K562 (cell line): Measurements from ENCODE around the gene TMEM161B. TPM values are rescaled to one million over a fixed set of nuclear protein-coding genes. Genes with fewer than 3 reads are reported as not detected.

ENCODE experiments used
- ATAC-seq: fragments of 200-7000 bp; cut with Tn5 transposase; 3 replicates; pipeline ENCODE4 v1.9.1; 2020; ENCODE audit warnings: moderate library complexity
- BruUV-seq: library from RNA; stranded (reverse); fragments of 400-500 nt; replicated peaks from 2 replicates; lab custom pipeline; 2021; lab: Mats Ljungman, UMichigan
- CTCF ChIA-PET: fragments of 300-600 bp; formaldehyde crosslinking; extraction: SDS; loops from one replicate; lab custom pipeline; 2021; ENCODE audit warnings: low intra/inter-chr PET ratio; lab: Yijun Ruan, JAX
- POLR2A ChIA-PET: fragments of 300-600, 350-650 bp; sonication (Branson Sonifier 250); formaldehyde crosslinking; extraction: SDS; loops from one replicate; lab custom pipeline; 2021; ENCODE audit warnings: antibody characterized with exemption, inconsistent platforms; lab: Yijun Ruan, JAX
- DNase-seq, 4 experiments: peaks; one replicate each; pipeline versions ENCODE4 v3.0.0 to v3.0.0-alpha.2; 2011 to 2018; ENCODE audit warnings: low spot score in 3 of 4, mixed read lengths in 3 of 4; ENCODE audit errors: extremely low read depth in 1 of 4
- FAIRE-seq: peaks from 2 replicates; lab custom pipeline; 2011; peaks lifted over from hg19 to GRCh38; lab: Jason Lieb, UNC
- H2AFZ ChIP-seq: 2 replicates; pipeline ENCODE4 v1.6.0; 2011; ENCODE audit warnings: low read depth, low read length, control low read depth, inconsistent platforms
- H3K27ac ChIP-seq: fragments of 200-600 bp; 3 replicates; pipeline ENCODE4 v1.8.0; 2011; ENCODE audit warnings: low read depth, mild to moderate bottlenecking, control low read depth, inconsistent platforms, low read length, moderate library complexity, mixed read lengths; ENCODE audit errors: extremely low read depth
- H3K27me3 ChIP-seq, 2 experiments: fragments of 300-600 bp in 1 of 2; 2 replicates in 1 of 2; 3 replicates in 1 of 2; pipeline versions ENCODE4 v1.6.0 to v1.8.0; 2011; ENCODE audit warnings: inconsistent platforms in 2 of 2, low read length in 2 of 2, mild to moderate bottlenecking in 1 of 2, mixed read lengths in 1 of 2, moderate library complexity in 1 of 2; ENCODE audit not compliant: control insufficient read depth in 2 of 2, insufficient read depth in 2 of 2
- H3K36me3 ChIP-seq: fragments of 300-600 bp; 3 replicates; pipeline ENCODE4 v1.8.0; 2011; ENCODE audit warnings: mild to moderate bottlenecking, low read length, inconsistent platforms; ENCODE audit not compliant: control insufficient read depth, insufficient read depth
- H3K4me1 ChIP-seq, 2 experiments: fragments of 200-600 bp in 1 of 2; replicated peaks in 1 of 2; 2 replicates in 1 of 2; 3 replicates in 1 of 2; pipeline versions ENCODE4 v1.5.1 to v1.8.0; 2011; ENCODE audit warnings: inconsistent platforms in 2 of 2, low read length in 2 of 2, mild to moderate bottlenecking in 1 of 2, mixed read lengths in 1 of 2, moderate library complexity in 1 of 2; ENCODE audit not compliant: control insufficient read depth in 2 of 2, insufficient read depth in 2 of 2
- H3K4me2 ChIP-seq: 2 replicates; pipeline ENCODE4 v1.6.1; 2011; ENCODE audit warnings: low read length, control low read depth, inconsistent platforms, mixed read lengths; ENCODE audit not compliant: insufficient read depth
- H3K4me3 ChIP-seq: fragments of 200-600 bp; sonication (generic), shearing (Covaris generic); 2 replicates; pipeline ENCODE4 v1.5.1; 2016; ENCODE audit warnings: control low read depth, inconsistent platforms
- H3K79me2 ChIP-seq: fragments of 200-600 bp; 3 replicates; pipeline ENCODE4 v1.8.0; 2011; ENCODE audit warnings: low read length, inconsistent platforms; ENCODE audit not compliant: control insufficient read depth, insufficient read depth
- H3K9ac ChIP-seq, 2 experiments: 2 replicates each; pipeline versions ENCODE4 v1.6.0 to v1.6.1; 2011; ENCODE audit warnings: low read depth in 2 of 2, low read length in 2 of 2, control low read depth in 1 of 2, inconsistent platforms in 1 of 2, mild to moderate bottlenecking in 1 of 2, mixed read lengths in 1 of 2; ENCODE audit not compliant: insufficient read depth in 1 of 2
- H3K9me1 ChIP-seq: one replicate; pipeline ENCODE4 v1.6.0; 2011; ENCODE audit warnings: inconsistent platforms, mild to moderate bottlenecking, low read length, moderate library complexity; ENCODE audit not compliant: control insufficient read depth, insufficient read depth
- H3K9me3 ChIP-seq: replicated peaks from 2 replicates; pipeline ENCODE4 v1.5.1; 2011; ENCODE audit warnings: low read depth, low read length, inconsistent platforms; ENCODE audit not compliant: control insufficient read depth, insufficient read depth
- H4K20me1 ChIP-seq: replicated peaks from 2 replicates; pipeline ENCODE4 v1.6.1; 2011; ENCODE audit warnings: low read length, inconsistent platforms, mixed read lengths; ENCODE audit not compliant: control insufficient read depth, insufficient read depth
- CREM ChIP-seq: IDR thresholded peaks from 2 replicates; pipeline ENCODE4 v1.6.1; 2014; ENCODE audit warnings: antibody characterized with exemption, low read depth
- CXXC5 ChIP-seq: fragments of 250-450 bp; sonication (Bioruptor Pico); IDR thresholded peaks from 2 replicates; pipeline ENCODE4 v1.8.0; 2022; ENCODE audit warnings: inconsistent platforms, mild to moderate bottlenecking, moderate library complexity
- ETS2 ChIP-seq: IDR thresholded peaks from 2 replicates; pipeline ENCODE4 v1.6.1; 2016; ENCODE audit warnings: borderline replicate concordance, missing genetic modification characterization, mild to moderate bottlenecking, moderate library complexity, missing compliant biosample characterization; ENCODE audit not compliant: poor library complexity, severe bottlenecking
- HOXB6 ChIP-seq: fragments of 250-450 bp; sonication (Bioruptor Pico); IDR thresholded peaks from 2 replicates; pipeline ENCODE4 v1.5.1; 2022; ENCODE audit warnings: mild to moderate bottlenecking, borderline replicate concordance
- HSF4 ChIP-seq: fragments of 250-450 bp; sonication (Bioruptor Pico); IDR thresholded peaks from 2 replicates; pipeline ENCODE4 v2.1.2; 2022; ENCODE audit warnings: mild to moderate bottlenecking, moderate library complexity, borderline replicate concordance
- STAT5B ChIP-seq: fragments of 250-450 bp; sonication (Bioruptor Pico); IDR thresholded peaks from 2 replicates; pipeline ENCODE4 v1.8.0; 2021; ENCODE audit warnings: mild to moderate bottlenecking, inconsistent platforms
- TFAM ChIP-seq: fragments of 250-450 bp; sonication (Bioruptor Pico); conservative IDR thresholded peaks from 2 replicates; pipeline ENCODE4 v1.5.0; 2021; ENCODE audit warnings: mild to moderate bottlenecking, moderate library complexity
- U2AF2 ChIP-seq: fragments of 200-400 bp; formaldehyde crosslinking; optimal IDR thresholded peaks from 2 replicates; pipeline ENCODE3; 2017; ENCODE audit warnings: low read depth, mild to moderate bottlenecking, low read length
- WHSC1 ChIP-seq: IDR thresholded peaks from one replicate; pipeline ENCODE4 v1.6.1; 2012; ENCODE audit warnings: low read length, control low read depth, inconsistent platforms
- ZNF274 ChIP-seq: IDR thresholded peaks from 2 replicates; pipeline ENCODE4 v1.6.1; 2011; ENCODE audit warnings: low read depth, mild to moderate bottlenecking, low read length, moderate library complexity, borderline replicate concordance
- ZNF395 ChIP-seq: fragments of 200-800 bp; sonication (Bioruptor generic); IDR thresholded peaks from 2 replicates; pipeline ENCODE4 v1.6.1; 2017; ENCODE audit warnings: missing genetic modification characterization, missing compliant biosample characterization
- WGBS: fragments of 100-300 bp; shearing (Covaris generic); methylation state at CpG from one replicate; pipeline ENCODE4 v1.1.6; 2016; ENCODE audit warnings: low coverage, mixed read lengths; ENCODE audit not compliant: insufficient coverage; ENCODE audit errors: missing lambda C conversion rate; 5-methylcytosine and 5-hydroxymethylcytosine counted together
- in situ Hi-C: fragments of 300-500 bp; cut with MboI; formaldehyde crosslinking; loops from 4 replicates; pipeline ENCODE4 v1.15.0; 2018; ENCODE audit warnings: inconsistent platforms, mixed read lengths
- intact Hi-C: fragments of 100-400 bp; cut with micrococcal nuclease; formaldehyde crosslinking; loops from 2 replicates; pipeline ENCODE4 v1.14.2; 2022
- polyA plus RNA-seq, 8 experiments: library from polyadenylated mRNA; depleted of rRNA in 4 of 8; stranded (reverse) in 5 of 8; unstranded in 3 of 8; fragments of >200 nt; fragmentation: Nextera tagmentation in 2 of 8; fragmentation: Illumina TruSeq in 1 of 8; extraction: Ambion mirVana in 2 of 8; extraction: Trizol in 1 of 8; gene quantifications; 2 replicates each; pipeline versions ENCODE4 v1.2.1 to v1.2.3, GENCODE V29; 2011 to 2014; ENCODE audit warnings: inconsistent platforms in 1 of 8, missing spikeins in 1 of 8
- total RNA-seq, 7 experiments: library from RNA; depleted of rRNA in 6 of 7; stranded (reverse); fragments of >200 nt in 6 of 7; fragmentation: Illumina TruSeq in 2 of 7; extraction: Trizol in 2 of 7; gene quantifications; 2 replicates each; pipeline versions ENCODE4 v1.2.1 to v1.2.3, GENCODE V29; 2011 to 2021; ENCODE audit warnings: low replicate concordance in 1 of 7

TMEM161B gene
- total and polyA plus RNA-seq, 9 of the 15 experiments (the other 6 are each of a cell fraction or from before 2014, with no cell fraction given) = 18.9 to 57.1 (median 40.6) TPM

- Histone ChIP-seq H3K4me3 (no peak overlapping the region), H3K9me3 (no peaks in the 10 kb centered on the region), H3K27me3 (no peaks in the 10 kb centered on the region), H3K79me2 (peaks cover 55% of the 10 kb centered on the region), H3K27ac (no peak overlapping the region), H3K4me2 (no peak overlapping the region), H3K36me3 (peaks cover 65% of the 10 kb centered on the region), H3K4me1 (no peaks in the 10 kb centered on the region; a peak in 1 of 5 replicates), H4K20me1 (no peaks in the 10 kb centered on the region), H3K9ac (no peak overlapping the region), H2AFZ (no peak overlapping the region), H3K9me1 (no peaks in the 10 kb centered on the region)
- no TSS peak for BruUV-seq
- DNase-seq = no peak
- no peak for FAIRE-seq
- WGBS = 91% methylated on average over 4 of the region's 4 CpGs
- ChIA-PET POLR2A (interaction anchor here (0.9 to 1.0 kb wide), 2 partner anchors 16 to 24 kb away, joined by 3 to 4 read pairs; no protein-coding TSS in a partner anchor), CTCF (no interaction called here)
- TF ChIP-seq WHSC1 (no peak), U2AF2 (no peak), HOXB6 (no peak), STAT5B (no peak)
- no peak for ATAC-seq
- intact Hi-C loops (no loop called here), in situ Hi-C loops (no loop called here)
These were observed 32.8 kb downstream of the TMEM161B start for GRCh38 chr5:88235828-88236227.

- Histone ChIP-seq H4K20me1 (no peaks in the 10 kb centered on the region), H3K4me2 (no peak overlapping the region), H3K27ac (no peak overlapping the region), H3K9ac (no peak overlapping the region), H3K4me1 (no peaks in the 10 kb centered on the region; a peak in 1 of 5 replicates), H3K27me3 (no peaks in the 10 kb centered on the region), H3K79me2 (peaks cover 55% of the 10 kb centered on the region), H3K4me3 (no peak overlapping the region), H3K9me1 (no peaks in the 10 kb centered on the region), H3K36me3 (peaks cover 62% of the 10 kb centered on the region), H2AFZ (no peak overlapping the region), H3K9me3 (no peaks in the 10 kb centered on the region)
- ATAC-seq (no peak), FAIRE-seq (no peak), DNase-seq (no peak)
- ChIA-PET POLR2A (interaction anchor here (0.9 kb wide), 1 partner anchor 25 kb away, joined by 3 read pairs; no protein-coding TSS in a partner anchor), CTCF (no interaction called here)
- in situ Hi-C loops = no loop called here
- BruUV-seq = no TSS peak
- intact Hi-C loops = no loop called here
- 36% methylated on average over 1 of the region's 1 CpG for WGBS
- TF ChIP-seq HSF4 (CRISPR knock-in tag) (no peak), CREM (no peak), TFAM (CRISPR knock-in tag) (no peak), ZNF395 (CRISPR knock-in tag) (no peak), ZNF274 (no peak), CXXC5 (CRISPR knock-in tag) (no peak), ETS2 (tag) (no peak)
These were observed 33.3 kb downstream of the TMEM161B start for GRCh38 chr5:88235346-88235745.
